ENCODE data around the gene CACNA2D3.

CACNA2D3 gene

GRCh38 chr3:54710954-54711353 lies 588.6 kb downstream of the CACNA2D3 start:
- DNase-seq, result no peak

- no peak for DNase-seq
Observed at GRCh38 chr3:54712539-54712938, 590.2 kb downstream of the CACNA2D3 start.

GRCh38 chr3:54713031-54713430 lies 590.7 kb downstream of the CACNA2D3 start:
- no peak for DNase-seq

- no peak for DNase-seq
Observed at GRCh38 chr3:54713455-54713854, 591.1 kb downstream of the CACNA2D3 start.

- no peak for DNase-seq
Observed at GRCh38 chr3:54714035-54714434, 591.7 kb downstream of the CACNA2D3 start.

GRCh38 chr3:54717506-54717905 lies 595.2 kb downstream of the CACNA2D3 start:
- DNase-seq, result no peak

GRCh38 chr3:54719914-54720313 lies 597.6 kb downstream of the CACNA2D3 start:
- no peak for DNase-seq

- DNase-seq, result no peak
Observed at GRCh38 chr3:54720604-54721003, 598.3 kb downstream of the CACNA2D3 start.

- DNase-seq, result no peak
Observed at GRCh38 chr3:54731732-54732445, 609.5 kb downstream of the CACNA2D3 start.

GRCh38 chr3:54733106-54734006 lies 611.0 kb downstream of the CACNA2D3 start:
- no peak for DNase-seq

- DNase-seq, result no peak
Observed at GRCh38 chr3:54736459-54736858, 614.1 kb downstream of the CACNA2D3 start.

- no peak for DNase-seq
Observed at GRCh38 chr3:54743755-54744154, 621.4 kb downstream of the CACNA2D3 start.

- no peak for DNase-seq
Observed at GRCh38 chr3:54744291-54744690, 621.9 kb downstream of the CACNA2D3 start.

- DNase-seq, result no peak
Observed at GRCh38 chr3:54745843-54746242, 623.5 kb downstream of the CACNA2D3 start.

- DNase-seq, result no peak
Observed at GRCh38 chr3:54746722-54747121, 624.4 kb downstream of the CACNA2D3 start.

GRCh38 chr3:54755756-54756155 lies 633.4 kb downstream of the CACNA2D3 start:
- DNase-seq, result no peak

GRCh38 chr3:54756330-54756731 lies 634.0 kb downstream of the CACNA2D3 start:
- DNase-seq, result no peak

GRCh38 chr3:54758461-54758860 lies 636.1 kb downstream of the CACNA2D3 start:
- no peak for DNase-seq

- DNase-seq, result no peak
Observed at GRCh38 chr3:54759166-54759565, 636.8 kb downstream of the CACNA2D3 start.

- DNase-seq, result no peak
Observed at GRCh38 chr3:54760201-54760600, 637.8 kb downstream of the CACNA2D3 start.

GRCh38 chr3:54761637-54762036 lies 639.3 kb downstream of the CACNA2D3 start:
- no peak for DNase-seq

- DNase-seq, result no peak
Observed at GRCh38 chr3:54764911-54765310, 642.6 kb downstream of the CACNA2D3 start.

GRCh38 chr3:54771050-54771449 lies 648.7 kb downstream of the CACNA2D3 start:
- DNase-seq, result no peak

- DNase-seq, result no peak
Observed at GRCh38 chr3:54772051-54772450, 649.7 kb downstream of the CACNA2D3 start.

Data from right forelimb (tissue), 1 donor.